ENCODE measurements around the gene DAPK1. TPM values are rescaled to one million over a fixed set of nuclear protein-coding genes. Genes with fewer than 3 reads are reported as not detected.

Gene DAPK1
- polyA plus RNA-seq, 1 experiment = 5.4 TPM

- H3K4me3 ChIP-seq (ENCODE audit: low read depth, low read length) = no peak overlapping the region
- no peaks in the 10 kb centered on the region for H3K27me3 ChIP-seq (ENCODE audit: control insufficient read depth, insufficient read depth, low read length)
- ChIA-PET POLR2A (no interaction called here), CTCF (no interaction called here)
- H3K36me3 ChIP-seq (ENCODE audit: control insufficient read depth, insufficient read depth, low read length) = no peaks in the 10 kb centered on the region
- no peak for TF ChIP-seq CTCF (IDR thresholded peaks at IDR 0.05; ENCODE audit: insufficient read depth, low read depth, low read length)
- DNase-seq (ENCODE audit: low read depth) = no peak
These were observed 149.4 kb downstream of the DAPK1 start for GRCh38 chr9:87647114-87647513.

GRCh38 chr9:87648606-87649005, 150.9 kb downstream of the DAPK1 start:
- Histone ChIP-seq H3K27me3 (ENCODE audit: control insufficient read depth, insufficient read depth, low read length) (no peaks in the 10 kb centered on the region), H3K4me3 (ENCODE audit: low read depth, low read length) (no peak overlapping the region), H3K36me3 (ENCODE audit: control insufficient read depth, insufficient read depth, low read length) (no peaks in the 10 kb centered on the region)
- TF ChIP-seq CTCF (IDR thresholded peaks at IDR 0.05; ENCODE audit: insufficient read depth, low read depth, low read length) = no peak
- POLR2A ChIA-PET = no interaction called here
- CTCF ChIA-PET = no interaction called here
- no peak for DNase-seq (ENCODE audit: low read depth)

GRCh38 chr9:87650611-87651295, 153.1 kb downstream of the DAPK1 start:
- Histone ChIP-seq H3K27me3 (ENCODE audit: control insufficient read depth, insufficient read depth, low read length) (no peaks in the 10 kb centered on the region), H3K4me3 (ENCODE audit: low read depth, low read length) (no peak overlapping the region), H3K36me3 (ENCODE audit: control insufficient read depth, insufficient read depth, low read length) (no peaks in the 10 kb centered on the region)
- ChIA-PET POLR2A (no interaction called here), CTCF (no interaction called here)
- DNase-seq (ENCODE audit: low read depth) = no peak
- no peak for TF ChIP-seq CTCF (IDR thresholded peaks at IDR 0.05; ENCODE audit: insufficient read depth, low read depth, low read length)

- Histone ChIP-seq H3K4me3 (ENCODE audit: low read depth, low read length) (no peak overlapping the region), H3K27me3 (ENCODE audit: control insufficient read depth, insufficient read depth, low read length) (no peaks in the 10 kb centered on the region), H3K36me3 (ENCODE audit: control insufficient read depth, insufficient read depth, low read length) (no peaks in the 10 kb centered on the region)
- POLR2A ChIA-PET = no interaction called here
- TF ChIP-seq CTCF (IDR thresholded peaks at IDR 0.05; ENCODE audit: insufficient read depth, low read depth, low read length) = no peak
- DNase-seq (ENCODE audit: low read depth) = no peak
- CTCF ChIA-PET = no interaction called here
These were observed 153.8 kb downstream of the DAPK1 start for GRCh38 chr9:87651431-87651830.

GRCh38 chr9:87653941-87654340, 156.3 kb downstream of the DAPK1 start:
- DNase-seq (ENCODE audit: low read depth) = no peak
- ChIA-PET CTCF (interaction anchor here (0.7 to 1.2 kb wide), 3 partner anchors 8 to 30 kb away, joined by 3 to 6 read pairs (median 3); no protein-coding TSS in a partner anchor), POLR2A (no interaction called here)
- H3K27me3 ChIP-seq (ENCODE audit: control insufficient read depth, insufficient read depth, low read length) = peaks cover 2% of the 10 kb centered on the region; the same call in 1 of the 2 replicates
- no peak for TF ChIP-seq CTCF (IDR thresholded peaks at IDR 0.05; ENCODE audit: insufficient read depth, low read depth, low read length)
- H3K4me3 ChIP-seq (ENCODE audit: low read depth, low read length) = no peak overlapping the region
- H3K36me3 ChIP-seq (ENCODE audit: control insufficient read depth, insufficient read depth, low read length) = no peaks in the 10 kb centered on the region
